Peyer's patch (tissue), 4 donors: ENCODE results near the gene CREB3L1.

Source experiments
- POLR2A ChIP-seq, 2 donors: fragments of 450-650 bp; IDR thresholded peaks; one replicate each; pipeline ENCODE4 v1.5.1; 2017; ENCODE audit warnings: antibody characterized with exemption in 2 of 2, mild to moderate bottlenecking in 2 of 2, moderate library complexity in 2 of 2
- TF ChIP-seq, protein P1 (sequence below), 6 experiments: fragments of 450-650 bp in 4 of 6; fragments of 200-600 bp in 2 of 6; sonication (generic) in 1 of 6; IDR thresholded peaks; one replicate each; pipeline ENCODE4 v1.5.1; 2017 to 2019; ENCODE audit warnings: antibody characterized with exemption in 6 of 6, mild to moderate bottlenecking in 3 of 6, moderate library complexity in 1 of 6

DNA sequence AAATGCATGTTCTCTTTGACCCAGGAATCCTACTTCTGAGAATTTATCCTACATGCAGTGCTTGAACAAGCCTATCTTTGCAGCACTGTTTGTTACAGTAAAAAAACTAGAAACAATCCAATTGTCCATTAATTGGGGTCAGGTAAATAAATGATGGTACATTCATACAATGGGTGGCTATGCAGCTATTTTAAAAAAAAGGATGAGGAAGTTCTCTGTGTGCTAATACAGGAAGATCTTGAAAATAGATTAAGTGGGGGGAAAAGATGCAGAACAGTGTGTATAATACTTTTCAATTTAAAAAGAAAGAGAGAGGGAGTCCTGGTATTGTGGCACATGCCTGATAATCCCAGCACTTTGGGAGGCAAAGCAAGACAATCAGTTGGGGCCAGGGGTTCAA, 9.5 kb upstream of the CREB3L1 start:
- TF ChIP-seq, protein P1, sequence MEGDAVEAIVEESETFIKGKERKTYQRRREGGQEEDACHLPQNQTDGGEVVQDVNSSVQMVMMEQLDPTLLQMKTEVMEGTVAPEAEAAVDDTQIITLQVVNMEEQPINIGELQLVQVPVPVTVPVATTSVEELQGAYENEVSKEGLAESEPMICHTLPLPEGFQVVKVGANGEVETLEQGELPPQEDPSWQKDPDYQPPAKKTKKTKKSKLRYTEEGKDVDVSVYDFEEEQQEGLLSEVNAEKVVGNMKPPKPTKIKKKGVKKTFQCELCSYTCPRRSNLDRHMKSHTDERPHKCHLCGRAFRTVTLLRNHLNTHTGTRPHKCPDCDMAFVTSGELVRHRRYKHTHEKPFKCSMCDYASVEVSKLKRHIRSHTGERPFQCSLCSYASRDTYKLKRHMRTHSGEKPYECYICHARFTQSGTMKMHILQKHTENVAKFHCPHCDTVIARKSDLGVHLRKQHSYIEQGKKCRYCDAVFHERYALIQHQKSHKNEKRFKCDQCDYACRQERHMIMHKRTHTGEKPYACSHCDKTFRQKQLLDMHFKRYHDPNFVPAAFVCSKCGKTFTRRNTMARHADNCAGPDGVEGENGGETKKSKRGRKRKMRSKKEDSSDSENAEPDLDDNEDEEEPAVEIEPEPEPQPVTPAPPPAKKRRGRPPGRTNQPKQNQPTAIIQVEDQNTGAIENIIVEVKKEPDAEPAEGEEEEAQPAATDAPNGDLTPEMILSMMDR (IDR thresholded peaks at IDR 0.05), result no peak
- no peak for TF ChIP-seq POLR2A (IDR thresholded peaks at IDR 0.05)
